Osteocyte (in vitro differentiated cells): ENCODE data around the gene PPT1. TPM values are rescaled to one million over a fixed set of nuclear protein-coding genes. Genes with fewer than 3 reads are reported as not detected.
"Not testable (repeated sequence)": the region's sequence is repeated elsewhere in the genome, so short reads cannot be mapped to it uniquely, and the experiment has no call there.

ENCODE experiments used
- DNase-seq: peaks from one replicate; pipeline ENCODE4 v3.0.0; 2021; ENCODE audit warnings: mixed read lengths; ENCODE audit not compliant: unreplicated experiment; ENCODE audit errors: extremely low spot score
- H3K27ac Mint-ChIP-seq: one replicate; pipeline ENCODE4 v1.8.0; 2021; ENCODE audit warnings: mild to moderate bottlenecking, mixed read lengths; ENCODE audit not compliant: unreplicated experiment
- H3K27me3 Mint-ChIP-seq: one replicate; pipeline ENCODE4 v1.8.0; 2021; ENCODE audit warnings: mixed read lengths; ENCODE audit not compliant: unreplicated experiment
- H3K36me3 Mint-ChIP-seq: one replicate; pipeline ENCODE4 v1.8.0; 2021; ENCODE audit warnings: mixed read lengths; ENCODE audit not compliant: unreplicated experiment
- H3K4me1 Mint-ChIP-seq: one replicate; pipeline ENCODE4 v1.8.0; 2021; ENCODE audit warnings: mixed read lengths; ENCODE audit not compliant: unreplicated experiment
- H3K4me3 Mint-ChIP-seq: one replicate; pipeline ENCODE4 v1.8.0; 2021; ENCODE audit warnings: mild to moderate bottlenecking, moderate library complexity, mixed read lengths; ENCODE audit not compliant: unreplicated experiment
- H3K9me3 Mint-ChIP-seq: one replicate; pipeline ENCODE4 v1.8.0; 2021; ENCODE audit warnings: mixed read lengths; ENCODE audit not compliant: unreplicated experiment
- total RNA-seq: library from RNA; stranded (reverse); gene quantifications from 2 replicates; pipeline ENCODE4 v1.2.1, GENCODE V29; 2021
- TF ChIP-seq, protein P1 (sequence below): fragments of 200-600 bp; sonication (generic); IDR thresholded peaks from 2 replicates; pipeline ENCODE4 v1.5.0; 2021; ENCODE audit warnings: antibody characterized with exemption, mild to moderate bottlenecking, moderate library complexity

Gene PPT1
- total RNA-seq, 1 donor from 2014 or later = 62.6 TPM

DNA sequence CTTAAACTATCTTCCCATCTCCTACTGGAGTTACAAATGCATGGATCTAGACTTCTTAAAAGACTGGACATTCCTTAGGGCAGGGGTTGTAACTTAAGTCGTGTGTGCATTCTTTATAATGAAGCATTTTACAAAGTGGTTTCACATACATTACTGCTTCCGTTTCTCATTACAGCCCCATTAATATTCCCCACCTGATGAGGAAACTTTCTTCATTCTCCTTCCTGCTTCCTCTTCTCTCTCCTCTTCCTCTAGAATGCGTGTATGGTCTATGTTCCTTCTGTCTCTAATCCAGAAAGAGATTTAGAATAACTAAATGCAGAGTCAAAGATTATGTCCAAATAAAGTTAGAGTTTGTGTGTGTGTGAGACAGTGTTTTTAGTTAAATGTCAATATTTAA, 58.4 kb downstream of the PPT1 start:
- no peaks in the 10 kb centered on the region for H3K9me3 Mint-ChIP-seq
- H3K36me3 Mint-ChIP-seq = peaks cover 9% of the 10 kb centered on the region
- peak overlapping the region; percentile 100 for H3K27ac Mint-ChIP-seq
- H3K4me1 Mint-ChIP-seq = peaks cover 38% of the 10 kb centered on the region
- no peak overlapping the region for H3K4me3 Mint-ChIP-seq
- no peak for DNase-seq
- TF ChIP-seq, protein P1, sequence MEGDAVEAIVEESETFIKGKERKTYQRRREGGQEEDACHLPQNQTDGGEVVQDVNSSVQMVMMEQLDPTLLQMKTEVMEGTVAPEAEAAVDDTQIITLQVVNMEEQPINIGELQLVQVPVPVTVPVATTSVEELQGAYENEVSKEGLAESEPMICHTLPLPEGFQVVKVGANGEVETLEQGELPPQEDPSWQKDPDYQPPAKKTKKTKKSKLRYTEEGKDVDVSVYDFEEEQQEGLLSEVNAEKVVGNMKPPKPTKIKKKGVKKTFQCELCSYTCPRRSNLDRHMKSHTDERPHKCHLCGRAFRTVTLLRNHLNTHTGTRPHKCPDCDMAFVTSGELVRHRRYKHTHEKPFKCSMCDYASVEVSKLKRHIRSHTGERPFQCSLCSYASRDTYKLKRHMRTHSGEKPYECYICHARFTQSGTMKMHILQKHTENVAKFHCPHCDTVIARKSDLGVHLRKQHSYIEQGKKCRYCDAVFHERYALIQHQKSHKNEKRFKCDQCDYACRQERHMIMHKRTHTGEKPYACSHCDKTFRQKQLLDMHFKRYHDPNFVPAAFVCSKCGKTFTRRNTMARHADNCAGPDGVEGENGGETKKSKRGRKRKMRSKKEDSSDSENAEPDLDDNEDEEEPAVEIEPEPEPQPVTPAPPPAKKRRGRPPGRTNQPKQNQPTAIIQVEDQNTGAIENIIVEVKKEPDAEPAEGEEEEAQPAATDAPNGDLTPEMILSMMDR = no peak
- H3K27me3 Mint-ChIP-seq = no peaks in the 10 kb centered on the region

DNA sequence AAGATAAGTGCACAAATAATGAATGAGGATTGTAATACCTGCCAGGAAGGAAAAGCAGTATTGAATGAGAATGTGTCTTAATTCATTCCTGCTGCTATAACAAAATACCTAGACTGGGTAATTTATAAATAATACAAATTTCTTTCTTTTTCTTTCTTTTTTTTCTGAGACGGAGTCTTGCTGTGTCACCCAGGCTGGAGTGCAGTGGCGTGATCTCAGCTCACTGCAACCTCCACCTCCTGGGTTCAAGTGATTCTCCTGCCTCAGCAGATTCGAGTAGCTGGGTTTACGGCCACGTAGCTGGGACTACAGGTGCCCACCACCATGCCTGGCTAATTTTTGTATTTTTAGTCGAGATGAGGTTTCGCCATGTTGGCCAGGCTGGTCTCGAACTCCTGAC, 59.8 kb downstream of the PPT1 start:
- not testable (repeated sequence) for H3K36me3 Mint-ChIP-seq, H3K4me3 Mint-ChIP-seq, H3K27ac Mint-ChIP-seq, H3K27me3 Mint-ChIP-seq, DNase-seq, H3K9me3 Mint-ChIP-seq
- peaks cover 24% of the 10 kb centered on the region for H3K4me1 Mint-ChIP-seq

DNA sequence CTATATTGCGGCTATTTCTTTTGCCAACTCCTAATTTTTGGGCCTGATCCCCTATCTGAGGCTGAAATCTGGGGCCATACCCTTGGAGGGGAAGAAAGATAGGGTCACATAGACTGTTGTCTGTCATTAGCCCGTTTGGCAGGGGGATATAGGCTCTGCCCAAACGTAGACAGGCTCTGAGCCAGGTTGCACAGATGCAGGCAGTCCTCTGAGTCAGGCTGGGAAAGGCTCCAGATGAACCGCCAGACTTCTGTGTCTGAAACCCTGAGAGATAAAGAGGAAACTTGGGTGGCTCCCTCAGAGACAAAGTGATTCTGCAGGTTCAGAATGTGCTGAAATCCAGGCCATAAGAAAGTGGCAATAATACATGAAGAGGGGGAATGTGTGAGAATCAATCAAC, 60.5 kb downstream of the PPT1 start:
- Mint-ChIP-seq H3K27me3 (peaks cover 2% of the 10 kb centered on the region), H3K4me1 (peaks cover 20% of the 10 kb centered on the region), H3K4me3 (no peak overlapping the region), H3K9me3 (no peaks in the 10 kb centered on the region), H3K36me3 (no peaks in the 10 kb centered on the region), H3K27ac (no peak overlapping the region)
- DNase-seq = no peak
- TF ChIP-seq, protein P1 = no peak

DNA sequence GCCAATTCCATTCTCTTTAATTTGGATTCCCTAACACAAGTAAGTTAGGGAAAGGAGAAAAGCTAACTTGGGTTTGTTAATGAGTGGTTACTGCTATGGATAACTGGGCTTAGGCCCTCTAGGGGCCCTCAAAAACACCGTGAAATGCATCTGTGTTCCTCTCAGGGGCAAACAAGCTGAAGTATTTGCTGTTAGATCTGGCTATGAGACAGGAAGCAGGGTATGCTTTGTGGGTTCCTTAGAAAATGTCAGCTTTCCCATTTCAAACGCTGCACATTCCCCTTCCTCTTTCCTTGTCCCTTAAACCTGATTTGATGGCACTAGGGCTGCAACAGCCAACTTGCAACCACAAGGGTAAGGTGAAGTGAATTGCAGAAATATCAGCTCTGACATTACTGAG, 62.2 kb downstream of the PPT1 start:
- H3K4me3 Mint-ChIP-seq = no peak overlapping the region
- H3K36me3 Mint-ChIP-seq = no peaks in the 10 kb centered on the region
- H3K27ac Mint-ChIP-seq = no peak overlapping the region
- H3K4me1 Mint-ChIP-seq = peaks cover 21% of the 10 kb centered on the region
- H3K27me3 Mint-ChIP-seq = peaks cover 6% of the 10 kb centered on the region
- TF ChIP-seq, protein P1 = no peak
- DNase-seq = no peak
- no peaks in the 10 kb centered on the region for H3K9me3 Mint-ChIP-seq

DNA sequence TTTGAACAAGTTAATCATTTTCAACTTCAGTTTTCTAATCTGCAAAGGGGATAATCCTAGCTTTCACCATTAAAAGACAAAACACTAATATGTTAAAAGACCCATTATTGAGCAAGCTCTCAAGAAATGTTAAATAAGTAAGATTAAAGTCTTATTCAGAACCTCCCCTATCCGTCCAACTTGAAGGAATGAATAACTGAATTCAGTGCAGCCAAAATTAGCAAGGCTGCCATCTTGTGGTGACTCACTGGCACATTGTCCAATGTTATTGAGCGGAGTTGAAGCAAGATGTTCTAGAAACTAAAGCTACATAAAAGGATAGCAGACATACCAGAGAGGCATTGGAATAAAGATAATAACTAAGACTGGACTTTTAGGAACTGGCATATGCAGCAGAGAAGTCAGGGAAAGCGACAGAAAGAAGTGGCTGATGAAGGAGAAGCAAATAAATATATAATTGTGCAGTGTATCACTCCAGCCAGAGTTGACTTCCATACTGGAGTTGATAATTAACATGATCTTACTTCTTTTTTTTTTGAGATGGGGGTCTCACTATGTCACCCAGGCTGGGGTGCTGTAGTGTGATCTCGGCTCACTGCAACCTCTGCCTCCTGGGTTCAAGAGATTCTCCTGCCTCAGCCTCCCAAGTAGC, 64.7 kb downstream of the PPT1 start:
- Mint-ChIP-seq H3K36me3 (no peaks in the 10 kb centered on the region), H3K4me3 (no peak overlapping the region), H3K9me3 (no peaks in the 10 kb centered on the region), H3K27ac (no peak overlapping the region), H3K27me3 (peaks cover 23% of the 10 kb centered on the region), H3K4me1 (peaks cover 8% of the 10 kb centered on the region)
- TF ChIP-seq, protein P1 = peak; percentile 71
- DNase-seq = no peak
